GM19468 (cell line): ENCODE measurements around the gene KPNB1.

Experiments
- ATAC-seq: cut with Tn5 transposase; IDR thresholded peaks from one replicate; pipeline ENCODE4 v1.9.1; 2021; ENCODE audit warnings: mild to moderate bottlenecking, moderate library complexity, moderate number of reproducible peaks; ENCODE audit not compliant: unreplicated experiment; ENCODE audit errors: extremely low read depth

KPNB1 gene

DNA sequence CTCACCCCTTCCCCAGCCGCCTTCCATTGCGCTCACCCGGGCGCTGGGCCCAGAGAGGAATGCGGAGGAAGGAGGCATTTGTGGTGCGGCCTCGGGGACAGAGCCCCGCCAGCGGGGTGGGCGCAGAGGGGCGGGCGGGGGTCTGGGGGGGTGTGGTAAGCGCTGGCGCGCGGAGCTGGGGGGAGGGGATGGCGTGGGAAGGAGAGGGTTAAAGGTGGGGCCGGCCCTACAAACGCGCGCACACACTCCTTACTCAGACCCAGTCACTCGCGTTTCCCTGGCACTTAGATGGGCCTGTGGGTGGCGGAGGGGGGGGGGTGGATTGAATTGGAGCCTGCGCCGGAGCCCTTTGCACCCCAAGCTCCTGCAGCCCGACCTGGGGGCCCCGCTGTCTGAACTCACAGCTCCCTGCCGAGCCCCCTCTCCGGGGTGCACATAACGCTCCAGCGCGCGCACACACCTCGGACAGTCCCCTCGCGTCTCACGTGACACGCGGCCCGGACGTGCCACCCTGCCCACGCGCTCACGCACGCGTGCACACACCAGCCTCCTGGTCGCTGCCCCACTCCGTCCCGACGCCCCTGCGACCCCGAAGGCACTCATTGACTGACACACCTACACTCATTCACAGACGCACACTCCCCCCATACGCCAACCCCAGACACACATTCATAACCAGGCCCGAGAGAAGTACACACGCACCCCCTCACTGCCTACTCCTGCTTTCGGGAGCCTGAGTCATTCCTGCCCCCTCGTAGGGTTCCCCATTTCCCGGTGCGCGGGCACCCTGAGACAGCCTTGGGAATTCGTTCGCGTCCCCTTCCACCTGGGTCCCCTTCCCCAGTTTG lies 45.1 kb downstream of the KPNB1 start:
- ATAC-seq = no peak

DNA sequence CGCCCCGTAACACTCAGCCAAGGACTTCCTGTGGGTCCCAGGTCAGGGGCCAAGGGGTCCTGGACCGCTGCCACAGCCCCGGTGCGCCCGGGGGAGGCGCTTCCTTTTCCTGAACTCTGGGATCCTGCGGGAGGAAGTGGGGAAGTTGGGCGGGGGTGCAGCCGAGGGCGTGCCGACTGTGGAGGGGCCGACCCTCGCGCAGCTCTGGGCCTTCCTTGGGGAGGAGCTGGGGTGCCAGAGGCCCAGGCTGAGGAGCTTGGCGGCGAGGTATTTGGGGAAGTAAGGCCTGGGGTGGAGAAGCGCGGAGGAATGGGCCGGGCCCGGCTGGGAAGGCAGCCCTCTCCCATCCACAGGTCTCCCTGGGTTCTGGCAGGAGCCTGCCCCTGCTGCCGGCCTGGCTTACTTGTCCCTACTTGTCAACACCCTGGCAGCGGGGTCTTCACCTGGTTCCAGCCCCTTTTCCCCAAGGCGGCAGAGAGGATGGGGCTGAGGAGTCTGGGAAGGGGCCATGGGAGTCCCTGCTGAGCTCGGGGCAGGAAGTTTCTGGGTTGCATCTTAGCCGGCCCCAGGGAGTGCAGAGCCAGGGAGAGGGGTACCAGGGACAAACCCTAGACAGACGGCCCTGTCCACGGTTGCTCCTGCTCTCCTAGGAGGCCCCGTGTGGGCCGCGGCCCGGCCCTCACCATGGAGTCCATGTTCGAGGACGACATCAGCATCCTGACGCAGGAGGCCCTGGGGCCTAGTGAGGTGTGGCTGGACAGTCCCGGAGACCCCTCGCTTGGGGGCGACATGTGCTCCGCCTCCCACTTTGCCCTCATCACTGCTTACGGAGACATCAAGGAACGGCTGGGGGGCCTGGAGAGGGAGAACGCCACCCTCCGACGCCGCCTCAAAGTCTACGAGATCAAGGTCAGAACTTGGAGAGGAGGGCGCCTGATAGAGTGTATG lies 46.0 kb downstream of the KPNB1 start:
- no peak for ATAC-seq

- no peak for ATAC-seq
These were observed 47.3 kb downstream of the KPNB1 start for GRCh38 chr17:47696717-47697642.

DNA sequence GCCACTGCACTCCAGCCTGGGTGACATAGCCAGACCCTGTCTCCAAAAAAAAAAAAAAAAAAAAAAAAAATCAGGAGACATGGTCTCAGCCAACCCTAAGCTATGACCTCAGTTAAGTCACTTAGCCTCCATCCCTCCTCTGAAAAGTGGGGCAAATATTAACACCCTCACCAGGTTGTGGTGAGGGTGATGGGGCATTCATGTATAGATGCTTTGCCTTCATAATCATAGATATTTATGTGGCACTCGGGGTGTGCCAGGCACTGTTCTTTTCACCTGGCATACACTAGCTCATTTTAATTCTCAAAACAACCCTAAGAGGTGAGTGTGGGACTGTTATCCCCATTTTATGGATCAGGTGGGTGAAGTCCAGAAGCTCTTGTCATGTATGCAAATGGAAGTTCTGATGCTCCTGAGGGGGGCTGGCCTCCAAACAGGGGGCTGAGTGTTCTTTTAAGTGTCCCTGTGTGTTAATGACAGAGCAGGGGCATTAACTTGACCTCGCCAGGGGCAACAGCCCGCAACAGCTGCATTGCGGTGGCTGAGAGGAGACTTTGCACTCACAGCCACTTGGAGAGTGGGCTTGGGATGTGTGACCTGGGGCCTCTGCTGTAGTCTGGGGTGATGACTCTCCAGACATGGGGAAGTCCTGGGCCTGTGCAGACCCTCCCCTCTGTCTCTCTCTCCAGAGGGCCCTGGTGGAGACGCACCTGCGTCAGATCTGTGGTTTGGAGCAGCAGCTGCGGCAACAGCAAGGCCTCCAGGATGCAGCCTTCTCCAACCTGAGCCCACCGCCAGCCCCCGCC lies 48.4 kb downstream of the KPNB1 start:
- ATAC-seq = no peak

DNA sequence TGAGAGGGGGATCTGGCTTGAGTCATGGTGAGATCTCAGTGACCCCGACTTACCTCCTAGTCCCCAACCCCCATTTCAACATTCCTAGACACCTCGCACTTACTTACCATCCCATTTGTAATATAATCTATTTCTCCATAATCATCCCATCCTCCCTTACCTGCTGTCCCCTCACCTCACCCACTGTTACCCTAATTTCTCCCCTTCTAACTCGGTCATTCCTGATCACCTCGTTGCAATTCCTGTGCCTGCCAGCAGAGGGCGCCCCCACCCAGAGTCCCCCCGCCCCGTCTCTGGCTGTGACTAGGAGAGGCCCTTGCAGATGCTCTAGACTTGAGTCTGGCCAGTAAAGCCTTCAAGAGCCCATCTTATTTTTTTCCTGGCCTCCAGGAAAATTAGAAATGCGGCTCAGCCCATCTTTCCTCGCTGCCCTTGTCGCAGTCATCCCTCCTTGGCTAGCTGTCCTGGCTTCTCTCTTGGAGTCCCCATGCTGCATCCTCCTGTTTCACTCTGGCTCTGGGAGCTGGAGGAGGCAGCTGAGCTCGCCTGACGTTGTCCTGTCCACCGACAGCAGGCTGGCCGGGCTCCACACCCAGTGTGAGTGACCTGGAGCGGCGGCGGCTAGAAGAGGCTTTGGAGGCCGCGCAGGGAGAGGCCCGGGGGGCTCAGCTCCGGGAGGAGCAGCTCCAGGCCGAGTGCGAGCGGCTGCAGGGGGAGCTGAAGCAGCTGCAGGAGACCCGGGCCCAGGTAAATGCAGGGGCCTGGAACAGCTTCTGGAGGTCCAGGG lies 49.2 kb downstream of the KPNB1 start:
- ATAC-seq = no peak

- ATAC-seq = no peak
These were observed 49.8 kb downstream of the KPNB1 start for GRCh38 chr17:47699536-47699840.

DNA sequence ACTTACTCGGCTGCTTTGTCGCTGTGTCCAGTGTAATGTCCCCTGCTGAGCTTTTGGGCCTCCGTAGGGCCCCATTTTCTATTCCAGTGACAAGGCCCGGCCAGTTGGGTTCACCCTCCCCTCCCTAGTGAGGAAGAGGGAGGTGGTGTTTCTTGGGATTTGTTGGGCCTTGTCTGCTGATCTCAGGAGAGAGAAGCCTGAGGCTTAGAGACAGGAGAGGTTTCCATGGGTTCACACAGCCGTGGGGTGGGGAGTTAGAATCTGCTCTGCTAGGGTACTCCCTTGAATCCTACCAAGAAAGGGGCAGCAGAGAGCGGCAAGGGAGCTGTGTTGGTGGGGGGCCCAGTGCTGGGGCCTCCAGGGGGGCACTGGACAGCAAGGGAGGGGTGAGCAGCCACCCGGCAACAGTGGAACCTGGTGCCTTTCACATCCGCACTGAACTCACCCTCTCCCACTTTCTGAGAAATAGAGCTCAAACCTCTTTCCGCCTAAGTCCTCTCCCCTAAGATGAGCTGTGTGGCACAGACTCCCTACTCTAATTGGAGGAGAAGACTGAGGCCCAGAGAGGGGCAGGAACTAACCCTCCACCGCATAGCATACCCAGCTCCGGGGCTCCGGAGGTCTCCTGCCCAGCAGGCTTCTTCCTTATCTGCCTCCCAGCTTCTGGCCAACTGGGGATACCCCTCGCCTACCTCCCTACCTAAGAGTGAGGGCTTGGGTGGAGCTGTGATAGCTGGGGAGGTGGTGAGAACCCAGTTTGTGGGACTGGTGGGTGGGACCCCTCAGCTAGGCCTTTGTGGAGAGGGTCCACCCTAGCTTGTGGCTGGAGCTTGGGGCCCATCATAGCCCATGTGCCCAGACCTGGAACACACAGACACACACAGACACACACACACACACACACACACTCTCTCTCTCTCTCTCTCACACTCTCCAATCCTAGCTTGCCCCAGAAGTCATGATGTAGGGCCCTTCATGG lies 51.0 kb downstream of the KPNB1 start:
- ATAC-seq = no peak

GRCh38 chr17:47701608-47702007 lies 51.9 kb downstream of the KPNB1 start:
- ATAC-seq = no peak

- no peak for ATAC-seq
These were observed 52.8 kb downstream of the KPNB1 start for GRCh38 chr17:47702391-47702995.

DNA sequence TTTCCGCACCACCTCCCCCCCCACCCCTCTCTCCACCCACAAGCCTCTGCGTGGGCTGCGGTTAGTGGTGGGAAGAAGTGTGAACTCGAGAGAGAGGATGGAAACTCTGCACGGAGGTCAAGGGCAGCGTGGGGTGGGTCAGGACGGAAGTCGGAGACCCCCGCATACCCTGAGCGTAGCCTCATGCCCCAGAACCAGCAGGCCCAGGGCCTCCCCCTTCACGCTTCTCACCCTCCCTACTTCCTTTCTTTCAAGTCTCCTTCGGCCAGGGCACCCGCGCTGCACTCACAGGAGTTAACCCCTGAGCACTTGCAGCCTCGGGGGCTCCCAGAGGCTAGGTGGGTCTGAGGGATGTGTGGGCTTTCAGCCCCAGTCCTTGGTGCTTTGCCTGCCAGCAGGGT lies 53.5 kb downstream of the KPNB1 start:
- ATAC-seq = no peak

GRCh38 chr17:47703671-47704070 lies 54.0 kb downstream of the KPNB1 start:
- no peak for ATAC-seq

- ATAC-seq = no peak
These were observed 54.4 kb downstream of the KPNB1 start for GRCh38 chr17:47704116-47704515.

GRCh38 chr17:47704736-47705135 lies 55.0 kb downstream of the KPNB1 start:
- no peak for ATAC-seq

DNA sequence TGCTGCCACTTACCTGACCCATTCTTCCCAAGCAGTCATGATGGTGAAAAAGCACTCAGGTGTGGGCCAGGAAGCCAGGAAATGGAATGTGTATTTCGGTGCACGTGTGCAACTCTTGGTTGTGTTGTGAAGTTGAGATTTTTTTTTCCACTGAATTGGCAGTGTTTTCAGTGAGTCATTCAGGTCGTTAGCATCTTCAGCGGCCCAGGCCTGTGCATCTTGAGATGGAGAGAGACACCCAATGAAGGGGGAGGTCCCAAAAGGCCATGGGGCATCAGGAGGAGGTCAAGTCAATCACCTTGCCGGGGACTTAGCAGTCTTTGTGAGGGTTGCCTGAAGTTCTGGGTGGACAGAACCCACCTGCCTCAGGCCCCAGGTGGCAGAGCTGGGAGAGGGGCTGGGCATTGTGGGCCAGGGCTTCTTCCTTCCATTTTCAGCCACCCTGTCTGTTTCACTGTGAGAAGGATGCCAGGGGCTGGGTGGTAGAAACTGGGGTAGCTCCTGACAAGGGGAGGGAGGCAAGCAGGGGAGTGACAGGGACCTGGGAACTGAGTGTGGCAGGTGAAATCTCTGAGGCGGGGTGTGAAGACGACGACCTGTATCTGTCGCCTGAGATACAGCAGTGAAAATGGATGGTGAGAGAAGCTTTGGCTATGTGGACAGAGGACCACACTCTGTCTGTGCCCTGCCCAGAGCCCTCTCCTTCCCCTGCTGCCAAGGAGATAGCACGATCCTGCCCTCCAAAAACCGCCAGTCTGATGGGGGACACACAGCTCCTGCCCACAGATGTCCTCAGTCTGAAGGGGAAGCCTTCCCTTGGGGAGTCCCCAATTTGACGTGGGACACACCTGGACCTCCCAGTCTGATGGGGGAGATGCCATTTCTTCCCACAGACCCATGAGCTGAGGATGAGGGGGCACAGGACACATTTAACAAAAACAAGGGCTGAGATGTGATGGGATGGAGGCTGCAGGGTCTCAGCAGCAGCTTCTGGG lies 56.1 kb downstream of the KPNB1 start:
- ATAC-seq = no peak

DNA sequence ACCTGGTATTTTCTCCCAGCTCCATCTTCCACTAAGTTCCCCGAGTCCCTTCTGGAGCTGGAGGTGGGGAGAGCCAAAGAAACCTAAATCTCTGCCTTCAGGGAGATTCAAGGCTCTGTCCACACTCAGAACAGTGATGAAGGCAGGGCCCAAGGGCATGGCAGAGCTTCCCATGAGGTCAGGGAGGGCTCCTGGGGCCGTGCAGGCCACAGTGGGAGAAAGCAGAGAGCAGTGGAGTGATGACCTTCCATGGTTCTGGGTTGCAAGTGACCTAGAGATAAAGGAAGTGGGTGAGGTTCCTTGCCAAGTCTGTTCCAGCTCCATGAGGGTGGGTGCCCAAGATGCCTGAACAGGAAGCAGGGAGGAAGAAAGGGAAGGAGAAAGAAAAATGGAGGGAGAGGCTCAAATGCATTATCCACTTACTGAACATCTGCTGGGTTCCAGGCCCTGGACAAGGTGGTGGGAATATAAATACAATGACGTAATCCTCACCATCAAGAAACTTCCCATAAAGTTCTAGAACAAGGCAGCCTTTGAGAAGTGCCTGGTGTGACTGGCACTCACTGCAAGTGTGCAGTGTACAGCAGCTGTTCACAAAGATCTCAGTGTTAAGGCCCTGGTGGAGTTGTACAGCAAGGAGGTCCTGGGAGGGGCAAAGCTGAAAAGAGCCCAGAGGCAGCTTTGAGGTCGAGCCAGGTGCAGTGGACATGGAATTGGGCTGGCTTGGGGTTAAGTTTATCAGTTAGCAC lies 57.5 kb downstream of the KPNB1 start:
- ATAC-seq = no peak
